GM12878 (cell line): Measurements from ENCODE around the gene TTC39B. TPM values are rescaled to one million over a fixed set of nuclear protein-coding genes. Genes with fewer than 3 reads are reported as not detected.

ENCODE experiments used
- ATAC-seq: fragments of 200-7000 bp; cut with Tn5 transposase; 3 replicates; pipeline ENCODE4 v1.9.1; 2020; ENCODE audit warnings: mild to moderate bottlenecking, moderate library complexity
- BruUV-seq: library from RNA; stranded (reverse); fragments of 400-500 nt; replicated peaks from 2 replicates; lab custom pipeline; 2021; lab: Mats Ljungman, UMichigan
- CTCF ChIA-PET: fragments of 300-600 bp; sonication (Branson Sonifier 250); formaldehyde crosslinking; extraction: SDS; loops from one replicate; lab custom pipeline; 2021; ENCODE audit warnings: inconsistent platforms; lab: Yijun Ruan, JAX
- POLR2A ChIA-PET: fragments of 350-600 bp; formaldehyde crosslinking; extraction: SDS; loops from one replicate; lab custom pipeline; 2021; ENCODE audit warnings: inconsistent platforms; lab: Charles Lee
- RAD21 ChIA-PET: fragments of 300-600 bp; sonication (Branson Sonifier 250); formaldehyde crosslinking; loops from one replicate; lab custom pipeline; 2023; ENCODE audit warnings: antibody characterized with exemption; ENCODE audit not compliant: unreplicated experiment; lab: Charles Lee
- SMC1A ChIA-PET: fragments of 300-600 bp; sonication (Branson Sonifier 250); formaldehyde crosslinking; loops from one replicate; lab custom pipeline; 2023; ENCODE audit not compliant: unreplicated experiment, uncharacterized antibody; lab: Charles Lee
- DNase-seq: peaks from one replicate; pipeline ENCODE4 v3.0.0-alpha.2; 2011; ENCODE audit warnings: low read depth, low spot score
- FAIRE-seq: peaks from 3 replicates; lab custom pipeline; 2011; peaks lifted over from hg19 to GRCh38; lab: Jason Lieb, UNC
- H2AFZ ChIP-seq: 2 replicates; pipeline ENCODE4 v1.6.0; 2011; ENCODE audit warnings: low read depth, low read length, control low read depth; ENCODE audit not compliant: control insufficient read depth
- H3K27ac ChIP-seq: 2 replicates; pipeline ENCODE4 v1.5.1; 2011; ENCODE audit warnings: control low read depth; ENCODE audit not compliant: control insufficient read depth, insufficient read depth
- H3K27me3 ChIP-seq, 2 experiments: replicated peaks in 1 of 2; 2 replicates each; pipeline versions ENCODE4 v1.6.0 to v1.6.1; 2011; ENCODE audit warnings: low read length in 1 of 2; ENCODE audit not compliant: control insufficient read depth in 2 of 2, insufficient read depth in 2 of 2
- H3K36me3 ChIP-seq, 2 experiments: 2 replicates each; pipeline ENCODE4 v1.5.1; 2011; ENCODE audit warnings: low read length in 1 of 2; ENCODE audit not compliant: control insufficient read depth in 2 of 2, insufficient read depth in 2 of 2
- H3K4me1 ChIP-seq: 2 replicates; pipeline ENCODE4 v1.6.1; 2011; ENCODE audit warnings: mild to moderate bottlenecking, low read length, moderate library complexity, mixed read lengths; ENCODE audit not compliant: control insufficient read depth, insufficient read depth
- H3K4me2 ChIP-seq: 2 replicates; pipeline ENCODE4 v1.6.0; 2011; ENCODE audit warnings: control low read depth; ENCODE audit not compliant: control insufficient read depth, insufficient read depth
- H3K4me3 ChIP-seq: fragments of 200-600 bp; sonication (generic); 2 replicates; pipeline ENCODE4 v1.5.1; 2016
- H3K79me2 ChIP-seq: 2 replicates; pipeline ENCODE4 v1.6.0; 2011; ENCODE audit warnings: low read length; ENCODE audit not compliant: control insufficient read depth, insufficient read depth
- H3K9ac ChIP-seq: 2 replicates; pipeline ENCODE4 v1.8.0; 2011; ENCODE audit warnings: low read length, control low read depth, mixed read lengths; ENCODE audit not compliant: control insufficient read depth, insufficient read depth
- H3K9me3 ChIP-seq: replicated peaks from 3 replicates; pipeline ENCODE4 v1.5.1; 2011; ENCODE audit warnings: mild to moderate bottlenecking, low read length; ENCODE audit not compliant: control insufficient read depth, insufficient read depth
- H4K20me1 ChIP-seq: 2 replicates; pipeline ENCODE4 v1.6.0; 2011; ENCODE audit not compliant: control insufficient read depth, insufficient read depth
- CHD2 ChIP-seq: IDR thresholded peaks from 2 replicates; pipeline ENCODE4 v1.6.1; 2011; ENCODE audit warnings: low read depth, low read length, improper control_type of control experiment, borderline replicate concordance
- IKZF2 ChIP-seq, 2 experiments: fragments of 450-650 bp; IDR thresholded peaks; 2 replicates each; pipeline ENCODE4 v1.6.1; 2017; ENCODE audit warnings: mild to moderate bottlenecking in 2 of 2, moderate library complexity in 2 of 2
- KAT2A ChIP-seq: conservative IDR thresholded peaks from 2 replicates; pipeline ENCODE4 v1.6.1; 2011; ENCODE audit warnings: low read depth, low read length; ENCODE audit not compliant: control insufficient read depth
- KDM1A ChIP-seq: fragments of 200-600 bp; sonication (generic); IDR thresholded peaks from 2 replicates; pipeline ENCODE4 v1.6.1; 2016; ENCODE audit warnings: borderline replicate concordance
- LARP7 ChIP-seq: fragments of 450-650 bp; IDR thresholded peaks from 2 replicates; pipeline ENCODE4 v1.6.1; 2017; ENCODE audit warnings: mild to moderate bottlenecking
- MEF2B ChIP-seq: fragments of 450-650 bp; IDR thresholded peaks from 2 replicates; pipeline ENCODE4 v1.6.1; 2018; ENCODE audit warnings: mild to moderate bottlenecking, moderate library complexity; ENCODE audit not compliant: partially characterized antibody, poor library complexity, severe bottlenecking
- MYB ChIP-seq: fragments of 150-350 bp; IDR thresholded peaks from 2 replicates; pipeline ENCODE4 v1.6.1; 2014; ENCODE audit warnings: mild to moderate bottlenecking, low read depth, low read length, borderline replicate concordance
- NR2C1 ChIP-seq: fragments of 450-650 bp; IDR thresholded peaks from 2 replicates; pipeline ENCODE4 v1.6.1; 2017; ENCODE audit warnings: antibody characterized with exemption, mild to moderate bottlenecking, moderate library complexity
- POLR2AphosphoS2 ChIP-seq: IDR thresholded peaks from 2 replicates; pipeline ENCODE4 v1.6.1; 2011; ENCODE audit warnings: low read depth, mild to moderate bottlenecking, low read length, improper control_type of control experiment, moderate library complexity
- SIX5 ChIP-seq: IDR thresholded peaks from 2 replicates; pipeline ENCODE4 v1.6.1; 2011; ENCODE audit warnings: mild to moderate bottlenecking, low read depth, low read length, moderate library complexity; ENCODE audit not compliant: severe bottlenecking
- ZBED1 ChIP-seq: IDR thresholded peaks from 2 replicates; pipeline ENCODE4 v1.6.1; 2016; ENCODE audit warnings: borderline replicate concordance
- ZNF384 ChIP-seq: IDR thresholded peaks from 2 replicates; pipeline ENCODE4 v1.6.1; 2012; ENCODE audit warnings: low read depth, mild to moderate bottlenecking, low read length, improper control_type of control experiment, borderline replicate concordance
- ZSCAN29 ChIP-seq: fragments of 450-650 bp; IDR thresholded peaks from 2 replicates; pipeline ENCODE4 v1.6.1; 2017; ENCODE audit warnings: mild to moderate bottlenecking, moderate library complexity
- WGBS: methylation state at CpG from one replicate; pipeline ENCODE4 v1.1.6; 2016; ENCODE audit warnings: low lambda C conversion rate; ENCODE audit not compliant: insufficient replicate concordance, insufficient coverage; ENCODE audit errors: missing lambda C conversion rate; 5-methylcytosine and 5-hydroxymethylcytosine counted together
- in situ Hi-C: fragments of 300-500 bp; cut with MboI; formaldehyde crosslinking; loops from 9 replicates; pipeline ENCODE4 v1.14.3; 2018; ENCODE audit warnings: mixed read lengths
- intact Hi-C: fragments of 100-400 bp; cut with micrococcal nuclease; formaldehyde crosslinking; loops from one replicate; pipeline ENCODE4 v1.14.2; 2022; ENCODE audit not compliant: unreplicated experiment
- polyA plus RNA-seq, 11 experiments: library from polyadenylated mRNA; depleted of rRNA in 4 of 11; unstranded in 6 of 11; stranded (reverse) in 5 of 11; fragments of >200 nt; fragmentation: Nextera tagmentation in 4 of 11; fragmentation: Illumina TruSeq in 1 of 11; extraction: Ambion mirVana in 4 of 11; extraction: Trizol in 1 of 11; gene quantifications; 1 replicate in 1 of 11; 2 replicates in 10 of 11; pipeline versions ENCODE4 v1.2.1 to v1.2.3, GENCODE V29; 2011 to 2016; ENCODE audit warnings: inconsistent platforms in 2 of 11, missing spikeins in 2 of 11, low read depth in 1 of 11
- total RNA-seq, 4 experiments: library from RNA; depleted of rRNA in 3 of 4; stranded (reverse); fragments of >200 nt in 3 of 4; fragmentation: Illumina TruSeq in 1 of 4; extraction: Trizol in 1 of 4; gene quantifications; 2 replicates each; pipeline versions ENCODE4 v1.2.1 to v1.2.3, GENCODE V29; 2013 to 2021
- TF ChIP-seq, protein P1 (sequence below): fragments of 450-650 bp; IDR thresholded peaks from 2 replicates; pipeline ENCODE4 v1.6.1; 2017; ENCODE audit warnings: mild to moderate bottlenecking, low read depth, inconsistent platforms; ENCODE audit not compliant: poor library complexity, severe bottlenecking
- TF ChIP-seq, protein P2 (sequence below): IDR thresholded peaks from 2 replicates; pipeline ENCODE4 v1.6.1; 2011; ENCODE audit warnings: borderline replicate concordance, low read depth, mild to moderate bottlenecking, moderate library complexity, low read length; ENCODE audit not compliant: insufficient read depth, poor library complexity, severe bottlenecking
- TF ChIP-seq, protein P3 (sequence below): fragments of 450-650 bp; IDR thresholded peaks from 2 replicates; pipeline ENCODE4 v1.6.1; 2017; ENCODE audit warnings: mild to moderate bottlenecking

TTC39B gene
- total and polyA plus RNA-seq, 10 of the 15 experiments (the other 5 are each of a cell fraction or from before 2014, with no cell fraction given) = 0.68 to 2.5 (median 1.5) TPM

DNA sequence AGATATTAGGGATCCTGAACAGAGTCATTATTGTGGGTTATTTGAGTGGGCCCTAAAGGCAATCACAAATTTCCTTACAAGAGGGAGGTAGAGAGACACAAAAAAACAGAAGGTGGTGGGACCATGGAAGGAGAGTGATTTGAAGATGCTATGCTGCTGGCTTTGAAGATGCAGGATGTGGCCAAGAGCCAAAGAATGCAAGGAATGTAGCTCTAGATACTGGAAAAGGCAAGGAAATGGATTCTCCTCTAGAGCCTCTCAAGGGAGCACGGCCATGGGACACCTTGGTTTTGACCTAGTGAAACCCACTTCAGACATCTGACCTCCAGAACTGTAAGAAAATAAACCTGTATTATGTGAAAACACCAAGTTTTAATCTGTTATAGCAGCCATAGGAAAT lies 53.8 kb downstream of the TTC39B start:
- DNase-seq = no peak
- no TSS peak for BruUV-seq
- in situ Hi-C loops = no loop called here
- TF ChIP-seq, protein P1, sequence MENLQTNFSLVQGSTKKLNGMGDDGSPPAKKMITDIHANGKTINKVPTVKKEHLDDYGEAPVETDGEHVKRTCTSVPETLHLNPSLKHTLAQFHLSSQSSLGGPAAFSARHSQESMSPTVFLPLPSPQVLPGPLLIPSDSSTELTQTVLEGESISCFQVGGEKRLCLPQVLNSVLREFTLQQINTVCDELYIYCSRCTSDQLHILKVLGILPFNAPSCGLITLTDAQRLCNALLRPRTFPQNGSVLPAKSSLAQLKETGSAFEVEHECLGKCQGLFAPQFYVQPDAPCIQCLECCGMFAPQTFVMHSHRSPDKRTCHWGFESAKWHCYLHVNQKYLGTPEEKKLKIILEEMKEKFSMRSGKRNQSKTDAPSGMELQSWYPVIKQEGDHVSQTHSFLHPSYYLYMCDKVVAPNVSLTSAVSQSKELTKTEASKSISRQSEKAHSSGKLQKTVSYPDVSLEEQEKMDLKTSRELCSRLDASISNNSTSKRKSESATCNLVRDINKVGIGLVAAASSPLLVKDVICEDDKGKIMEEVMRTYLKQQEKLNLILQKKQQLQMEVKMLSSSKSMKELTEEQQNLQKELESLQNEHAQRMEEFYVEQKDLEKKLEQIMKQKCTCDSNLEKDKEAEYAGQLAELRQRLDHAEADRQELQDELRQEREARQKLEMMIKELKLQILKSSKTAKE = no peak
- TF ChIP-seq NR2C1 = no peak
- TF ChIP-seq ZBED1 = no peak
- no peak for TF ChIP-seq KDM1A
- no peak for TF ChIP-seq LARP7
- TF ChIP-seq, protein P2, sequence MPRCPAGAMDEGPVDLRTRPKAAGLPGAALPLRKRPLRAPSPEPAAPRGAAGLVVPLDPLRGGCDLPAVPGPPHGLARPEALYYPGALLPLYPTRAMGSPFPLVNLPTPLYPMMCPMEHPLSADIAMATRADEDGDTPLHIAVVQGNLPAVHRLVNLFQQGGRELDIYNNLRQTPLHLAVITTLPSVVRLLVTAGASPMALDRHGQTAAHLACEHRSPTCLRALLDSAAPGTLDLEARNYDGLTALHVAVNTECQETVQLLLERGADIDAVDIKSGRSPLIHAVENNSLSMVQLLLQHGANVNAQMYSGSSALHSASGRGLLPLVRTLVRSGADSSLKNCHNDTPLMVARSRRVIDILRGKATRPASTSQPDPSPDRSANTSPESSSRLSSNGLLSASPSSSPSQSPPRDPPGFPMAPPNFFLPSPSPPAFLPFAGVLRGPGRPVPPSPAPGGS = no peak
- TF ChIP-seq SIX5 = no peak
- no peak for TF ChIP-seq POLR2AphosphoS2
- no peak for TF ChIP-seq IKZF2 (IDR thresholded peaks at IDR 0.05)
- TF ChIP-seq ZNF384 = no peak
- no peak for TF ChIP-seq ZSCAN29
- no peak for TF ChIP-seq MEF2B
- no peak for TF ChIP-seq CHD2
- no peak for TF ChIP-seq KAT2A
- no peak for TF ChIP-seq MYB
- TF ChIP-seq, protein P3, sequence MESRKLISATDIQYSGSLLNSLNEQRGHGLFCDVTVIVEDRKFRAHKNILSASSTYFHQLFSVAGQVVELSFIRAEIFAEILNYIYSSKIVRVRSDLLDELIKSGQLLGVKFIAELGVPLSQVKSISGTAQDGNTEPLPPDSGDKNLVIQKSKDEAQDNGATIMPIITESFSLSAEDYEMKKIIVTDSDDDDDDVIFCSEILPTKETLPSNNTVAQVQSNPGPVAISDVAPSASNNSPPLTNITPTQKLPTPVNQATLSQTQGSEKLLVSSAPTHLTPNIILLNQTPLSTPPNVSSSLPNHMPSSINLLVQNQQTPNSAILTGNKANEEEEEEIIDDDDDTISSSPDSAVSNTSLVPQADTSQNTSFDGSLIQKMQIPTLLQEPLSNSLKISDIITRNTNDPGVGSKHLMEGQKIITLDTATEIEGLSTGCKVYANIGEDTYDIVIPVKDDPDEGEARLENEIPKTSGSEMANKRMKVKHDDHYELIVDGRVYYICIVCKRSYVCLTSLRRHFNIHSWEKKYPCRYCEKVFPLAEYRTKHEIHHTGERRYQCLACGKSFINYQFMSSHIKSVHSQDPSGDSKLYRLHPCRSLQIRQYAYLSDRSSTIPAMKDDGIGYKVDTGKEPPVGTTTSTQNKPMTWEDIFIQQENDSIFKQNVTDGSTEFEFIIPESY = no peak

More for the DNA sequence above, 53.8 kb downstream of the TTC39B start:
- 0% methylated on average over 1 of the region's 1 CpG for WGBS
- ChIA-PET RAD21 (no interaction called here), CTCF (no interaction called here), SMC1A (no interaction called here), POLR2A (no interaction called here)
- Histone ChIP-seq H3K4me1 (no peaks in the 10 kb centered on the region), H3K79me2 (no peaks in the 10 kb centered on the region), H3K27ac (no peak overlapping the region), H3K36me3 (no peaks in the 10 kb centered on the region), H4K20me1 (no peaks in the 10 kb centered on the region), H2AFZ (no peak overlapping the region), H3K9ac (no peak overlapping the region), H3K4me3 (no peak overlapping the region), H3K4me2 (no peak overlapping the region), H3K27me3 (no peaks in the 10 kb centered on the region), H3K9me3 (no peaks in the 10 kb centered on the region)
- intact Hi-C loops = no loop called here
- FAIRE-seq = no peak
- ATAC-seq = no peak
